Right lung (tissue), 5 donors: ENCODE data around the gene NBPF6. TPM values are rescaled to one million over a fixed set of nuclear protein-coding genes. Genes with fewer than 3 reads are reported as not detected.
"Not testable (repeated sequence)": the region's sequence is repeated elsewhere in the genome, so short reads cannot be mapped to it uniquely, and the experiment has no call there.

Source experiments
- DNase-seq, 2 donors: peaks; one replicate each; pipeline ENCODE4 v3.0.0-alpha.2; 2013
- polyA plus RNA-seq, 5 donors: library from polyadenylated mRNA; unstranded; fragments of 120-200 nt; gene quantifications; one replicate each; pipeline versions ENCODE4 v1.2.1 to v1.2.3, GENCODE V29; 2013; ENCODE audit warnings: inconsistent platforms in 1 of 5, low replicate concordance in 1 of 5; ENCODE audit not compliant: insufficient read length in 5 of 5, insufficient read depth in 1 of 5

NBPF6 gene
- polyA plus RNA-seq, 5 donors, result not detected

DNA sequence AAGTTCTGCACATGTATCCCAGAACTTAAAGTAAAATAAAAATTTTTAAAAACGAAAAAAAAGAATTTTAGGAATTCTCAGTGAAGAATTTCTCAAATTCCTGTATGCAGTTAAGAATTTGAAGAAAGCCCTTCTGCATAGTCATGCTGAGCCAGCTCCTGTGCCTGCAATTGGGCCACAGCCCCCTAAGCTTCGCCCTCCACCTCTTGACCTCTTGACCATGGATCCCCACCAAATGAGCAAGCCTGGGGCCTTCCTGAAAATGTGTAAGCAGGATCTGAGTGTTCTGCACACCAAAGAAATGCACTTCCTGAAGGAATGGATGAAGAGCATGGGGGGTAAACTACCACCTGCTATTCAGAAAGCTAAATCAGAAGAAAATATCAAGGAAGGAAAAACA, 52.0 kb downstream of the NBPF6 start:
- no peak for DNase-seq

DNA sequence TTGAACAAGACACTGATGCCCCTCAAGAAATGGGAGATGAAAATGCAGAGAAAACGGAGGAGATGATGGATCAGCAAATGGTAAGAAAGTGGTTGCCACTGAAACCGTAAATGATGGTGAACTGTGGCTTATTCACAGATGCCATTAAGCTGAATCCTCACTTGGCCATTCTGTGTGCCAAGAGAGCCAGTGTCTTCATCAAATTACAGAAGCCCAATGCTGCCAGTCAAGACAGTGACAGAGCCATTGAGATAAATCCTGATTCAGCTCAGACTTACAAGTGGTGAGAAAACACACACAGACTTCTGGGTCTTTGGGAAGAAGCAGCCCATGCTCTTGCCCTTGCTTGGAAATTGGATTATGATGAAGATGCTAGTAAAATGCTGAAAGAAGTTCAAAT, 52.5 kb downstream of the NBPF6 start:
- no peak for DNase-seq

DNA sequence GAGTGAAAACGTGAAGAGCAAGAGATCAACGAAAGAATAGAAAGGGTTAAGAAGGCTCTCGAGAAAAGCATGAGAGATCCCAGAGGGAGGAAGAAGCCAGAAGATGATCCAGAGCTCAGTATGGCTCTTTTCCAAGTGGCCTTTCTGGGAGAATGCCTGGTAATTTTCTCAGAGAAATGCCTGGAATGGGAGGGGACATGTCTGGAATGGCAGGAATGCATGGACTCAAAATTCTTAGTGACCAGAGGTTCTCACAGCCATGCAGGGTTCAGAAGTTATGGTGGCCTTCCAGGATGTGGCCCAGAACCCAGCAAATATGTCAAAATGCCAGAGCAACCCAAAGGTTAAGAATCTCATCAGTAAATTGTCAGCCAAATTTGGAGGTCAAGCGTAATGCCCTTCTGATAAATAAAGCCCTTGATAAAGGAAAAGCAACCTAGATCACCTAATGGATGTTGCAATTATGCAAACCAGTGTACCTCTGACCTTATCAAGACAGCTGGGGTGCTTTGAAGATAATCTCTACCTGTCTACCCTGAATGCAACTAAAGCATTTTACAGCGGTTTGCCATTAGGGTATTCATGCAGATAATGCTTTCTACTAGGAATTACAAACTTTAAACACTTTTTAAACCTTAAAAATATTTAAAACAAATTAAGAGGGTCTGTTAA, 53.1 kb downstream of the NBPF6 start:
- DNase-seq, result no peak

DNA sequence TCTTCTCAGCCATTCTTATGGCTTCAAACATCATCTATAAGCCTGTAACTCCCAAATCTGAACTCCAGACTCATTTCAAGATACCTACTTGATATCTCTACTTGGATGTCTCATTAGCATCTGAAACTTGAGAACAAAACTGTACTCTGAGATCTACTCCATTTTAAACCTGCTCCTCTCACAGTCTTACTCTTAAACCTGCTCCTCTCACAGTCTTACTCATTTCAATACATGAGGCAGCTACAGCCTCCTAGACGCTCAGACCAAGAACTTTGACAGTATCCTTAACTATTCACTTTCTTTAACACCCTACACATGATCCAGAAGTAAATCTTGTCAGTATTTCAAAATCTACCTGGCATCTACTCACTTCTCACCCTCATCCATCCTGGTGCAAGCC, 54.3 kb downstream of the NBPF6 start:
- no peak for DNase-seq

DNA sequence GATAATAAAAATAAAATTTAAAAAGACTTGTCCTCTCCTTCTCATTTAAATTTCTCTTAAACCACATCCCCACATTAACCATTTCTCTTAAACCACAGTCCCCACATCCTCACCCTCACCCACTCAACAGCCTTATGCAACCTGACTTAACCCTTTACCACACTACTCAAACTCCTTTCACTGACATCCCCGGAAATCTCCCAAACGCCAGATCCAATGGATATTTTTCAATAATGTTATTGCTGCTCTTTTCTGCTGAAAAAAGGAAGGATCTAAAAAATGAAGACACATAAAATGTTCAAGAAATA, 55.6 kb downstream of the NBPF6 start:
- DNase-seq, result no peak

DNA sequence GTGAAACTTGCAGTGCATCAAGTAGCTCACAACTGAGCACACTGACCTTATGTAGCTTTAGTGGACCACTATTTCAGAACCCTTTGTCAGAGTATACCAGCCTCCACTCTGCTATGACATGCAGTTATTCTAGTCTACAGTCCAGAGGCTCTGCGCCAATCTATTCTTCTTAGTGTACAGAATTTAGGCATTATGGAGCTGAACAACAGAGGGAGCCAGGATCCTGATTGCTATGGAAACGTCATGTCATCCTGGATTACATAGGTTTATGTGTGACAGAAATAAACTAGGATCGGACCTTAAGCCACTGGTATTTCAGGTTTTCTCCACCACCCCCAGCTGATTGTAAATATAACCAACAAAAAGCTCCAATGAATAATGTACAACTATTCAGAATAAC, 61.6 kb downstream of the NBPF6 start:
- no peak for DNase-seq

DNA sequence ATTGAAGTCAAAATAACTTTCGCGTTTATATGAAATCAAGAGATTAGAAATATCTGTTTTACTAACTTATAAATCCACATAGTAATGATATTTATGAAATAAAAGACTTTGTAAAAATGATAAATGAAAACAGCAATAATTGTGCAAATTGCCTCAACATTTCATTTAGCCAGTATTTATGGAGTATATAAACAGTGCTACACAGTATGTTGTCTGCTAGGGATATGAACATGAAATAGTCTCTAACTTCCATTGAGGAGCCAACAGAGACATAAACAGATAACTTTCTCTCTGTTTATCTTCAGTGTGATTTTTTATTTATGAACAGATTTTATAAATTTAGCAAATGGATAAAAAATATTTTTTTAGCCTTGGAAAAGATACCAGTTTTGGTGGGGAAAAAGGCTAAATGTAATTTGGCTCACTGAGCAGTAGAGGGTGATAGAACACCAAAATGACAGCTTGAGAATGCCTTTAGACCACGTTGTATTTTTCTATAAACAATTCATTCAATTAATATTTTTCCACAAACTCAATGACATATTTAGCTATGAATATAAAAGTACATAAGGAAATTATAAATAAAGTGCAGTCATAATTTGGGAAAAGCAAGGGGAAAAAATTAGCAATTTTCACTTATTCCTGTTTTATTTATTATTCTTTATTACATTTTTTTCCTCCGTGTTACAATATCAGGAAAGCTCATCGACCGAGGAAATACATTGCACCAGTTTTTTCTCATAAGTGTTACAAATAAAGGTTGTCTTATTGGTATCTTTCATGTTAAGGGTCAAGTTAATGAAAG, 62.3 kb downstream of the NBPF6 start:
- peak in 1 of 2 donors; percentile 40 for DNase-seq

DNA sequence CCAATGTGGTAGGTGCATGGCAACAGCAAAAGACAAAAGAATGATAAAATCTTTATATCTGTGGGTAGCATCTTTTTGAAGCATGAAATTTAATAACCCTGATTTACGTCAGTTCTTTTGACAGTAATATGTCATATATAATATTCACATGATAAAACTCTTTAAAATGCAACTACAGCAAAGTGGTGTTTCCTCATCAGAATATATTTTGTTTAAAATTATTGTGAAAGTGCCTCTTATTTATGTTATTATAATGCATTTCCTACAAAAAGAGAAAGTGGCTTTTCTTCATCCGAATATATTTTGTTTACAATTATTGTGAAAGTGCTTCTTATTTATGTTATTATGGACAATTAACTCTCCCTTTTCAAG, 62.9 kb downstream of the NBPF6 start:
- no peak for DNase-seq

DNA sequence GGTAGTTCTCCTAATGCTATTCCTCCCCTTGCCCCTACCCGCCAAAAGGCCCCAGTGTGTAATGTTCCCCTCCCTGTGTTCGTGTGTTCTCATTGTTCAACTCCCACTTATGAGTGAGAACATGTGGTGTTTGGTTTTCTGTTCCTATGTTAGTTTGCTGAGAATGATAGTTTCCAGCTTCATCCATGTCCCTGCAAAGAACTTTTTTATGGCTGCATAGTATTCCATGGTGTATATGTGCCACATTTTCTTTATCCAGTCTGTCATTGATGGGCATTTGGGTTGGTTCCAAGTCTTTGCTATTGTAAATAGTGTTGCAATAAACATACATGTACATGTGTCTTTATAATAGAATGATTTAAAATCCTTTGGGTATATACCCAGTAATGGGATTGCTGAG, 63.8 kb downstream of the NBPF6 start:
- not testable (repeated sequence) for DNase-seq

DNA sequence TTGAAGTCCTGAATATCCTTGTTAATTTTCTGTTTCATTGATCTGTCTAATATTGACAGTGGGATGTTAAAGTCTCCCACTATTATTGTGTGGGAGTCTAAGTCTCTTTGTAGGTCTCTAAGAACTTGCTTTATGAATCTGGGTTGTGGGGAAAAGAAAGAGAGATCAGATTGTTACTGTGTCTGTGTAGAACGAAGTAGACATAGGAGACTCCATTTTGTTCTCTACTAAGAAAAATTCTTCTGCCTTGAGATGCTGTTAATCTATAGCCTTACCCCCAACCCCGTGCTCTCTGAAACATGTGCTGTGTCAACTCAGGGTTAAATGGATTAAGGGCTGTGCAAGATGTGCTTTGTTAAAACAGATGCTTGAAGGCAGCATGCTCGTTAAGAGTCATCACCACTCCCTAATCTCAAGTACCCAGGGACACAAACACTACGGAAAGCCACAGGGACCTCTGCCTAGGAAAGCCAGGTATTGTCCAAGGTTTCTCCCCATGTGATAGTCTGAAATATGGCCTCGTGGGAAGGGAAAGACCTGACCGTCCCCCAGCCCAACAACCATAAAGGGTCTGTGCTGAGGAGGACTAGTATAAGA, 67.3 kb downstream of the NBPF6 start:
- DNase-seq, result not testable (repeated sequence)

Other genes starting within 250 kb of the NBPF6 start
- 10 to 100 TPM; 61.5 to 86.5 (median 70.8) TPM for gene SLC25A24, start 250.0 kb upstream of the NBPF6 start, polyA plus RNA-seq
- under 1 TPM in 1 of 5 donors, not detected in 4; 0.14 TPM for gene NBPF4, start 206.3 kb upstream of the NBPF6 start, polyA plus RNA-seq
- 10 to 100 TPM; 22.9 to 40.7 (median 31.1) TPM for gene EEIG2, start 109.8 kb downstream of the NBPF6 start, polyA plus RNA-seq
- gene HENMT1, start 210.8 kb downstream of the NBPF6 start, polyA plus RNA-seq, result 10 to 100 TPM; 10.8 to 14.8 (median 11.4) TPM
- 10 to 100 TPM; 73.6 to 96.1 (median 94.9) TPM for gene PRPF38B, start 242.0 kb downstream of the NBPF6 start, polyA plus RNA-seq